Cardiac muscle cell (in vitro differentiated cells and primary cell): ENCODE results near the gene SYT15B. TPM values are rescaled to one million over a fixed set of nuclear protein-coding genes. Genes with fewer than 3 reads are reported as not detected.

Experiments used
- polyA plus RNA-seq: library from polyadenylated mRNA; unstranded; fragments of >200 nt; fragmentation: Nextera tagmentation; extraction: Ambion mirVana; gene quantifications from 2 replicates; pipeline ENCODE4 v1.2.1, GENCODE V29; 2016
- total RNA-seq: library from RNA; depleted of rRNA; stranded (reverse); fragments of >200 nt; gene quantifications from 2 replicates; pipeline ENCODE4 v1.2.3, GENCODE V29; 2016

Gene SYT15B
- total and polyA plus RNA-seq, 2 experiments from 2014 or later, result 0.06 TPM; not detected in 1

Other genes with a start within 250 kb of the SYT15B start
- gene AGAP9, start 240.0 kb downstream of the SYT15B start, total RNA-seq, result 7.3 and 14.9 TPM in 2 replicates
- gene AGAP9, start 240.0 kb downstream of the SYT15B start, polyA plus RNA-seq, result 4.6 and 5.3 TPM in 2 replicates
- 0.14 and 0.21 TPM in 2 replicates for gene NPY4R2, start 155.1 kb upstream of the SYT15B start, total RNA-seq
- 0.22 and 0.62 TPM in 2 replicates for gene NPY4R2, start 155.1 kb upstream of the SYT15B start, polyA plus RNA-seq
- gene FAM25C, start 236.2 kb upstream of the SYT15B start, total RNA-seq, result not detected in 2 replicates
- not detected in 2 replicates for gene FAM25C, start 236.2 kb upstream of the SYT15B start, polyA plus RNA-seq